Astrocyte (in vitro differentiated cells and primary cell): ENCODE results near the gene MAP6D1.

Experiments
- EZH2 ChIP-seq: IDR thresholded peaks from 2 replicates; pipeline ENCODE4 v1.6.1; 2012; ENCODE audit warnings: mild to moderate bottlenecking, low read length, inconsistent platforms; ENCODE audit not compliant: insufficient read depth
- TF ChIP-seq, protein P1 (sequence below): IDR thresholded peaks from 2 replicates; pipeline ENCODE4 v1.5.1; 2011; ENCODE audit warnings: low read depth, mild to moderate bottlenecking, inconsistent platforms, low read length, moderate library complexity; ENCODE audit not compliant: insufficient read depth

DNA sequence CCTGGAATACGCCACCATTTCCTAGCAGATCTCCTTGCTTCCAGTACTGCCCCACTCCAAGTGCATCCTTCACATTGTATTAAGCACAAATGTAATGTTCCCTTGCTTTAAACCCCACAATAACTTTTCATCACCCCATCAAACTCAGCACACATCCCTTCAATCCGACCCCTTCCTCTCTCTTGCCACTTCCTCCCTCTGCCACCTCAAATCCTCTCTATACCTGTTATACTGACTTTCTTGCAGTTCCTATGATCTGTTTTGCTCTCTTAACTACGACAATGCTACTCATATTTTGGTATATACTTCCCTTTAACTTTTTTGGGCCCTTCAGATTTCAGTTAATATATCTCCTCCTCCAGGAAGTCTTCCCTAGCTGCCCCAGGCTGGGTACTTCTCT, 45.2 kb upstream of the MAP6D1 start:
- TF ChIP-seq, protein P1, sequence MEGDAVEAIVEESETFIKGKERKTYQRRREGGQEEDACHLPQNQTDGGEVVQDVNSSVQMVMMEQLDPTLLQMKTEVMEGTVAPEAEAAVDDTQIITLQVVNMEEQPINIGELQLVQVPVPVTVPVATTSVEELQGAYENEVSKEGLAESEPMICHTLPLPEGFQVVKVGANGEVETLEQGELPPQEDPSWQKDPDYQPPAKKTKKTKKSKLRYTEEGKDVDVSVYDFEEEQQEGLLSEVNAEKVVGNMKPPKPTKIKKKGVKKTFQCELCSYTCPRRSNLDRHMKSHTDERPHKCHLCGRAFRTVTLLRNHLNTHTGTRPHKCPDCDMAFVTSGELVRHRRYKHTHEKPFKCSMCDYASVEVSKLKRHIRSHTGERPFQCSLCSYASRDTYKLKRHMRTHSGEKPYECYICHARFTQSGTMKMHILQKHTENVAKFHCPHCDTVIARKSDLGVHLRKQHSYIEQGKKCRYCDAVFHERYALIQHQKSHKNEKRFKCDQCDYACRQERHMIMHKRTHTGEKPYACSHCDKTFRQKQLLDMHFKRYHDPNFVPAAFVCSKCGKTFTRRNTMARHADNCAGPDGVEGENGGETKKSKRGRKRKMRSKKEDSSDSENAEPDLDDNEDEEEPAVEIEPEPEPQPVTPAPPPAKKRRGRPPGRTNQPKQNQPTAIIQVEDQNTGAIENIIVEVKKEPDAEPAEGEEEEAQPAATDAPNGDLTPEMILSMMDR = no peak
- no peak for TF ChIP-seq EZH2
